Stimulated activated CD4-positive, alpha-beta T cell treated with anti-CD3 and anti-CD28 coated beads, Interleukin-2, amount 100 ng/mL, for 24 hours (primary cell): ENCODE measurements around the gene MXRA7.

Experiments used
- DNase-seq, 2 donors: peaks; one replicate each; pipeline ENCODE4 v3.0.0-alpha.2; 2020

MXRA7 gene

GRCh38 chr17:76695059-76695831 lies 15.5 kb downstream of the MXRA7 start:
- no peak for DNase-seq

DNA sequence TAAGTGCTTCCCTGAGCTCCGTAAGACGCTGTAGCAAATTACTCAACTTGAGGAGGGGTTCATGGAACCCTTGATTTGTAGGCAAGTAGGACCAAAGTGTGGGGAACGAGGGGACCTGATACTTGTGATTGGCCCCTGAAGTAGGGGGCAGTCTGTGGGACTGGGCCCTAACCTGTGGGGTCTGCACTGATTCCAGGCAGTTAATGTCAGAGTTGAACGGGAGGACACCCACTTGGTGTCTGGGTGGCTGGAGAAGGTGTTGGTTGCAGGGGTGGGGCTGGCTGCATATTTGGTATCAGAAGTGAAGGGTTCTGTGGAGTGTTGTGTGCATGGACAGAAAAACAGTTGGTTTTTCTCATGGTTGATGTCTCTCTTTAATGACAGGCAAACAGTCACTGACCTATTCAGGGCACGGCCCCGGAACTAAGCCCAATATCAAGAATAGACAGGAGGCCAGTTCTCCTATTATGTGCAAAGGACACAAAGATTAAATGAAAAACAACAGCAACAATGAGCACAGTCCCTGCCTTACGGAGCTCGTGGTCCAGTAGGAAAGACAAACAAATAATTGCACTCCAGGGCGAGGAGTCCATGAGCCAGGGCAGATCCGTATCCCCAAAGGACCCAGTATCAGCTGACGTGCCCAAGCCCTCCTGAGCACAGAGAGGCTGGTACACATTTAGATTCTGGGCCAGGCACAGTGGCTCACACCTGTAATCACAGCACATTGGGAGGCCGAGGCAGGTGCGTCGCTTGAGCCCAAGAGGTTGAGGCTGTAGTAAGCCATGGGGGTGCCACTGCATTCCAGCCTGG lies 19.2 kb downstream of the MXRA7 start:
- no peak for DNase-seq

DNA sequence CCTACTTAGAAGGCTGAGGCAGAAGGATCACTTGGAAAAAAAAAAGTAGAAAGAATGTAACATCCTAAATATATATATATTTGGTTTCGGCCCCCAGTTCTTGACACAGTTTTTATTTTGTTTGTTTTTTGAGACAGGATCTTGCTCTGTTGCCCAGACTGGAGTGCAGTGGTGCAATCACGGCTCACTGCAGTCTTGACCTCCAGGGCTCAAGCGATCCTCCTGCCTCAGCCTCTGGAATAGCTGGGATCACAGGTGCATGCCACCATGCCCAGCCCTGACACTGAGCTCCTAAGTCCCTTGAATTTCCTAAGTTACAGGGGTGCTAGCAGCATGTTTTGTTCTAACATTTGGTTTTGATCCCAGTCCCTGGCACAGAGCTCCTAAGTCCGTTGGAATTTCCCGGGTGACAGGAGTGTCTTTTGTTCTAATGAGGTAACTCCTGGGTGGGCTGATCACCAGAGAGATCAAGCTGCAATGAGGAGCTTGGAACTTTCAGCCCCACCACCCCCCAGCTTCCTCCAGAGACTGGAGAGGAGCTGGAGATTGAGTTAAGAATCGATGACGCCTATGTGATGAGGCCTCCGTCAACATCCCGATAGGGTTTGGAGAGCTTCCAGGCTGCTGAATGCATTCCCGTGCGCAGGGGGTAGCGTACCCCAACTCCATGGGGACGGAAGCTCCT lies 20.0 kb downstream of the MXRA7 start:
- DNase-seq = no peak

- no peak for DNase-seq
These were observed 20.9 kb downstream of the MXRA7 start for GRCh38 chr17:76689859-76690258.

DNA sequence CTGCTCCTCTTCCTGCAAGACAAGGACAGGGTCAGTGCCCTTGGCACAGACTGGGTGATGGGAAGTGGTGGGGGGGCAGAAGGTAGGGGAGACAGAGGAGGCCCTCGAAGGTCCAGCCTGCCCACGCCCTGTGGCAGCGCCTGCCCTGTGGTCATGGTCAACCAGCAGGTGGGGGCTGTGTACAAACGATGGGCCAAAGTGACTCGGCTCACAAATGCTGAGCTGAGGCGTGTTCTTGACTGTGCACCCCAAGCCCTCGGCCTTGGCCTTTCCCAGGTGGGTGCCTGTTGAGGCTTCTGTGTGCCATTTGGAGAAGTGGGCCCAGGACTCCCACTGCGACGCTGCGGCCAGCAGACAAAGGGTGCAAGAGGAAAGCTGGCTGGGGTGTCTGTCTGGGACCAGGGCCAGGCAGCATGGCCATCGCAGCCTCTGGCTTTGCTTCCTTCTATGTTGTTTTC lies 22.6 kb downstream of the MXRA7 start:
- DNase-seq = no peak

- no peak for DNase-seq
These were observed 23.2 kb downstream of the MXRA7 start for GRCh38 chr17:76687298-76688164.

GRCh38 chr17:76686538-76687297 lies 24.0 kb downstream of the MXRA7 start:
- no peak for DNase-seq

DNA sequence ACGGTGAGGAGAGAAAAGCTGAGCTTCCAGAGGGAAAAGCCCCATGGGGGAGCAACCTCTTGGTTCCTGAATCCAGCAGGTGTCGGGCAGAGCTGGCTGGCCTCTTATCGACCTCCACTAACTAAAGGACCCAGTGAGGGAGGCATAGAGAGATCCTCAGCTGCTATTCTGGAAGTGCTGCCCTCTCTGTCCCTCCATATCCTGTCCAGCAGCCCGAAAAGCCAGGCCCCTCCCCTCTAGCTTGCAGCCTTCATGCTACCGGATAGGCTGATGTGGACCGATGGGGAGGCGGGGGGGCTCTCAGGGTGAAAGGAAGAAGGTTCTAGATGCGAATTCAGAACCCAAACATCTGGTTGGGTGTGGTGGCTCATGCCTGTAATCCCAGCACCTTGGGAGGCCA lies 24.9 kb downstream of the MXRA7 start:
- no peak for DNase-seq

- no peak for DNase-seq
These were observed 25.4 kb downstream of the MXRA7 start for GRCh38 chr17:76685366-76685765.

- no peak for DNase-seq
These were observed 26.0 kb downstream of the MXRA7 start for GRCh38 chr17:76684756-76685155.

- DNase-seq = no peak
These were observed 26.6 kb downstream of the MXRA7 start for GRCh38 chr17:76683921-76684745.

GRCh38 chr17:76683011-76683755 lies 27.6 kb downstream of the MXRA7 start:
- no peak for DNase-seq

DNA sequence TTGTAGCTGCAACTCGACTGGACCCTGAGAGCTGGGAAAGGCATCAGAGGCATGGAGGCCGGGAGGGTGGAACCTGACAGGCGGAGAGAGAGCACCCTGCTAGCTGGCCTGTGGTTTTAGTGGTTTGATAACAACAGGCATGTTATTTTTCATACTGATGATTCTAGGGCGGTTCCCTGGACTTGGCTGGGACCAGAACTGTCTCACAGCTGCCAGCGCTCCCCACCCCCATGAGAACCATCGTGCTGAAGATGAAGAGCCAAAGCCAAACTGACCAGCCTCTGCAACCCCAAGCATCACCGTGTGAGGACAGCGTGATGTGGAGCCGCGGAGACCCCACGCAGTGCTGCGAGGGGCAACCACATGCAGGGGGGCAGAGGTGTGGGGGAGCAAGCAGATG lies 28.5 kb downstream of the MXRA7 start:
- DNase-seq = no peak

DNA sequence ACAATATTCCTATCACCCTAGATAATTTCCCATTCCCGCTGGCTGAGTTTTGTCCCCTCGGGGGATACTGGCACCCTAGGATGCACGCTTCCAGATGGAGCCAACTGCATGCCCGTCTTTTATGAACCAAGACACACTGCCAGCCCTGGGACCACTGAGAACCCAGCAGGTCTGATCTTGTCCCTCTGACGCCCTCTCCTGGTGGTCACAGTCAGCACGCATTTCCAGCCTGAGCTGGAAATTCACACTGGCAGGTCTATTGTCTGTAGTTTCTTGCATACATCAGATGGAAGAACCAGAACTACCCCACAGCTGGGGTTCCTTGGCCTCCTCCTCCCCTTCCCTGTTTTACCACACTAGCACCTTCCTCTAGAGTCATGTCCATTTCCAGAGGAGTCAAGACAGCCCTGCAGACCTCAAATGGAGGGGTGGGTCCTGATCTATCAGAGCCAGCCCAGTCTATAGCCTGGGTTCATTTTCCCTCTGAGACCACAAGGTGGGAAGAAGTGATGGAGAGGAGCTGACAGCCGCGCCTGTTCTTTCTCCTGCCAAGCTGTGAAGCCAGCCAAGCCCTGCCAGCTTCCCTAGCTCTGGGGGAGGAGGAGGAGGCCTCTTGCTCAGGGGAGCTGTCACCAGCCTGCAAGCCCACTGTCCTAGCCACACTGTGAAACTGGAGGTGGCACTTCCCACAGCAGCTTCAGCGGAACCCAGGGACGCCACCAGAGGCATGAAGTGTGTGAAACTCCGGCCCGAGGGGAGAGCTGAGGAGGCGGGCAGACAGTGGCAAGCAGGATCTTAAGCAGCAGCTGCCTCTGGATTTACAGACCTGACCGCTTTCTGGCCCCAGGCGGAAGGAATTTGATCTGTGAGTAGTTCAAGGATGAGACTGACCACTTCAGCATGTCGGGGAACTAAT lies 29.3 kb downstream of the MXRA7 start:
- peak; percentile 68 to 71 for DNase-seq

DNA sequence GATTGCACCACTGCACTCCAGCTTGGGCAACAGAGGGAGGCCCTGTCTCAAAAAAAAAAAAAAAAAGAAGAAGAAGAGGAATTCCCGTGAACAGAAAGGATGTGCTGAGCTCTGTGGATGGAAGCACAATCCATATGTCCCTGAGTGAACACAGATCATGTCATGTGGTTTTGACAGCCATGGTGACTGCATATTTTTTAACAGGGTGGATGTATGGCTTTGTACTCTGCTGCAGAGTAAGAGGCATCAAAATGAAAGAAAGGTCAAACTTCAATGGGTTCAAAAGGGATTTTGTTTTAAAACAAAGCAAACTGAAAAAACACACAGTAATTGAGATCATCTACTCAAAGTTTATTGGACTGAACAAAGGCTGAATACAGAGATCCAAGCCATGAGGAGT lies 31.5 kb downstream of the MXRA7 start:
- no peak for DNase-seq

DNA sequence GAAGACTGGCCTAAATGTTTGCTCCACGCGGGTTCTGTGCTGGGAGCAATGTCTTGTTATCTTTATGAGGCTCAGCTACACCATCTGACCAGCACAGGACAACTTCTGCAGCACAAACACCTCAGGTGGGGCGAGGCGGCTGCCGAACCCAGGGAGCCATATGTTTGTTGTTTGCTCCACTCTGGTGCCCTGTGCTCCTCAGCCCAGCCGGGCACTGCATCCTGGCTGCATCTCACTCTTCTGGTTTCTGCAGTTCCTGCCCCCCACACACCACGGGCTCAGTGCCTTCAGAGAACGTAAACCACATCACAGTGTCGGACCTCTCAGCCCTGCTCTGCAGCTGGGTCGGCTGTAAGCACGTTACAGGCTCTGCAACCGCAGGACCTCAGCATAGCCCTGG lies 32.4 kb downstream of the MXRA7 start:
- DNase-seq = peak in 1 of 2 donors; percentile 29

- DNase-seq = no peak
These were observed 33.4 kb downstream of the MXRA7 start for GRCh38 chr17:76677406-76677805.

GRCh38 chr17:76676629-76677028 lies 34.1 kb downstream of the MXRA7 start:
- DNase-seq = no peak

DNA sequence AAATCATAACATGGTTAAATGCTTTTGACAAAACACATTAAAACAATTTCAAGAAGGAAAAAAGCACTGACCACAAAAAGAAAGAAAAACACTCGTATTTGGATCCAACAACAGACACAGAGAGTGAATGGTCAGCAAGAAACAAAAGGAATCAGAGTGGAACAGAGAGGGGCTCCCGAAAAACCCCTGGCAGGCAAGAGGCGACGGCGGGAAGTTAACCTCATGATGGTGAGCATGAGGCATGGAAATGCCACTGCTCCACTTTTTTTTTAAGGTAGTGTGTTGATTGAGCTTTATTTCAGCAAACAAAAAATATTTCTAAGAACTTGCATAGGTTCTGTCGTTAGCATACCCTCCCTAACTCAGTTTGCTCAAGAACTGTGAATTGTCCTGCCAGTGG lies 35.1 kb downstream of the MXRA7 start:
- DNase-seq = no peak
